GM04504 (cell line): ENCODE measurements around the gene PI16.

Experiments used
- DNase-seq: peaks from one replicate; pipeline ENCODE4 v3.0.0-alpha.2; 2012; ENCODE audit warnings: low read depth

PI16 gene

GRCh38 chr6:36999751-37000125 lies 45.2 kb downstream of the PI16 start:
- no peak for DNase-seq

DNA sequence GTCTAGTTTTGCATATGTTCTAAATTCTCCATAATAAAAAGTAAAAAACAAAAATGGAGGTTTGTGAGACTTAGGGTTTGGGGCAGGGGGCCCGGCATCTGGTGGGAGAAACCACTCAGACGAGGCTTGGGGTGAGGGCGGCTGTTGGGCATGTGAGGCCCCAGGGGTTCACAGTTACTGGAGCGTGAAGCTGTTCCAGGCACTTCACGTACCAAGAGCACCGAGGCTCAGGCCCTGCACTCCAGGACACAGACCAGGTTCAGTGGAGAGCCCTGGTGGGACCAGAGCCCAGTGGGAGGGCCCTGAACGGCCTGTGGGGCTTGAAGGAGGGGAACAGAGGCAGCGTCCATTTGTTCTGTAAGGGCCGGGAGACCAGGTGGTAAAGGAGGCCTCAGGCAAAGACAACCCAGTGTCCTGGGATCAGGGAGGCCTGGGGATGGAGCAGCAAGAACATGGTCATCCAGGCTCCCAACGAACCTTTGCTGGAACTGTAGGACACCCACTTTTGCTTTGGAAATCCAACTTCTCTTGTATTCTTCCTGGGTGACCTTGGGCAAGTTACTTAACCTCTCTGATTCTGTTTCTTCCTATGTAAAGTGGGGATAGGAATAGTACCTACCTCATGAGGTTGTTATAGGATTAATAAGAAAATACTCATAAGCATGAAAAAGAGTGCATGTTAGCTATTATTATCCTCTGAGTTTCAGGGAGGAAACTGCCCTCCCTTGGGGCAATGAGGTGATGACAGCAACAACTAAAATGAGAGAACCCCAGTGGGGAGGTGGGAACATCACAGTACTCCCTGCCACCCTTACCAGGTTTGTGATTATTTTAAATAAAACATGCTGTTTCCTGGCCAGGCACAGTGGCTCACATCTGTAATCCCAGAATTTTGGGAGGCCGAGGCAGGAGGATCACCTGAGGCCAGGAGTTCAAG lies 49.8 kb downstream of the PI16 start:
- no peak for DNase-seq

- no peak for DNase-seq
Observed at GRCh38 chr6:37005061-37005810, 50.7 kb downstream of the PI16 start, which contains the start of gene FGD2. Gene FGD2, plus strand, starts transcription at chr6:37005655. Its CDS starts 163 bp downstream, at chr6:37005818.

DNA sequence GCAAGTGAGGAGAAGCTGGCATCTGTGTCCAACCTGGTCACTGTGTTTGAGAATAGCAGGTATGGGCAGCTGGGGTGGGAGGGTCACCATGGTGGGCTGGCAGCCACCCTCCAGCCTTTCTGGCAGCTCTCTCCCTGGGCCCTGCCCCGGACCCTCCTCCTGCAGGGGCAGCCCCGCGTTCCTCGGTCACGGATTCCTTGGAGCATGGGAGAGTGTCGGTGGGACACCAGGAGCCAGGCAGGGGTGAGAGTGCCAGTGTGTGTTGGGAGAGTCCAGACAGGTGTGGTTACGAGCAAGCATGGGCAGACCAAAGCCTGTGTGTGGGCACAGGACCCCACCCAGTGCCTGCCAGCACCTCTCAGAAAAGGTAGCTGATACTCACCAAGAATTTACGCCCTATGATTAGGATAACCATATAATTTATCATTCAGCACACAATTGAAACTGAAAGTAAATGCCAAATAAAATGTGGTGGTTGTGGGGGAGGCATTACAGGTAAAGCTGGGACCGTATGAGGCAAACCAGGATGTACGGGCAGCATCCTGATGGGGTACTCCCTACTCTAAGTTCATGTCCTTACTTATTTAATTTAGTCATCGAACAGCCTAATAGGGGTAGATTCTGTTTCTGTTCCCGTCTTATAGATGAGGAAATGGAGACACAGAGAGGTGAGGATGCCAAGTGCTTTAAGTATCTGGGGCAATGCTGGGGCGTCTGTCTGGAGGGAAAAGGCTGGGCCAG lies 51.5 kb downstream of the PI16 start:
- no peak for DNase-seq

DNA sequence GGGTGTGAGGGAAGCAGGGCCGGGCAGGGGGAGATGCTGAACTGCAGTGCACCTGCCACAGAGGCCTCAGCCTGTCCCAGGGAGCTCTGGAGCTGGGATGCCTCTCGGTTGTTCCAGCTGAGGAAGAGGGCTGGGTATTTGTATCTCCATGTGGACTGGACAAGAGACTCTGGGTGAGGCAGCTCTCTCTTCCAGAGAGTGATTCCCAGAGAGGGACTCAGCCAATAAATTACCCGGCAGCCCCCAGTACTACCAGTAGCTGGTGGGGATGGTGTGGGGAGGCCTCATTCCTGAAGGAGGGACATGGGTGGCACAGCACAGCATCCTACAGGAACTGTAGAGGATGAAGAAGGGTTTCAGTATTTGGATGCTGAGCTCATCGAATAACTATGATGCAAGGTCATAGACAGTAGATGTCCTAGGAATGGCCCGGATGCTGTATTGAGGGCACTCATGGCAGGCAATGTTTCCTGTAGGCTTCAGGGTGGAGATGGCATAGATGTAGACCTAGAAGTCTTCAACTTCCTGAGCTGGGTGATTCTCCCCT lies 52.3 kb downstream of the PI16 start:
- no peak for DNase-seq

GRCh38 chr6:37007340-37008043 lies 53.0 kb downstream of the PI16 start:
- DNase-seq: no peak

DNA sequence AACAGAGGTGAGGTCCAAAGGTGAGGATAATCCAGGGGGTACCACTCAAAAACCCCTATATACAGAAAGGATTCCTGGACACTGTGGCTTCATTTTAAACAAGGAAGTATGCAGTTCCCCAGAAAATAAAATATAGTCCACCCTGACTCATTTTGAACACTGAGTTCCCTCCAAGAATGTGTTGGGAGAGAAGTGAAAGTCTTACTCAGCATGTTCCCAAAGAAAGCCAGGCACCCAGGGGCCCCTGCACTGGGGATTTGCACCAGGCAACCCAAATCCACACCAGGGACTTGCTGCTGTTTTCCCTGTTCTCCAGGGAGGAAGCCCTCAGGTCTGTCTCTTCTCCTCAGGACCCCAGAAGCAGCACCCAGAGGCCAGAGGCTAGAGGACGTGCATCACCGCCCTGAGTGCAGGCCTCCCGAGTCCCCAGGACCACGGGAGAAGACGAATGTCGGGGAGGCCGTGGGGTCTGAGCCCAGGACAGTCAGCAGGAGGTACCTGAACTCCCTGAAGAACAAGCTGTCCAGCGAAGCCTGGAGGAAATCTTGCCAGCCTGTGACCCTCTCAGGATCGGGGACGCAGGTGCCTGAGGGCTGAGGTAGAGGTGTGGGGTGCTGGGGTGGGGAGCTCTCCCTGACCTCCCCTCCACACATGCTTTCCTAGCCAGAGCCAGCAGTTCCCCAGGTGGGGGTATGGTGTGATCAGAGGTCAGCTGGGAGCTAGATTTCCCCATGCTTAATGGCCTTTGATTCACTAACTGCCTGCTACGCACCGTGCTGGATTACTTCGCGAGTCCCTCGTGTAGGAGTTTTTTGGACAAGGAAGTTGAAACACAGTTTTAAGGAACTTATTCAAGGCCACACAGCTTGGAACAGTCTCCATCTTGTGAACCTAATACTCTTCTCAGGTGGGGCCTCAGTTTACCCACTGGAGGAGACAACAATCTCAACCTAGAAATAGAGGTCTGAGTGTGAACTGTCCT lies 54.2 kb downstream of the PI16 start:
- DNase-seq: no peak

- no peak for DNase-seq
Observed at GRCh38 chr6:37010402-37010892, 55.9 kb downstream of the PI16 start.

DNA sequence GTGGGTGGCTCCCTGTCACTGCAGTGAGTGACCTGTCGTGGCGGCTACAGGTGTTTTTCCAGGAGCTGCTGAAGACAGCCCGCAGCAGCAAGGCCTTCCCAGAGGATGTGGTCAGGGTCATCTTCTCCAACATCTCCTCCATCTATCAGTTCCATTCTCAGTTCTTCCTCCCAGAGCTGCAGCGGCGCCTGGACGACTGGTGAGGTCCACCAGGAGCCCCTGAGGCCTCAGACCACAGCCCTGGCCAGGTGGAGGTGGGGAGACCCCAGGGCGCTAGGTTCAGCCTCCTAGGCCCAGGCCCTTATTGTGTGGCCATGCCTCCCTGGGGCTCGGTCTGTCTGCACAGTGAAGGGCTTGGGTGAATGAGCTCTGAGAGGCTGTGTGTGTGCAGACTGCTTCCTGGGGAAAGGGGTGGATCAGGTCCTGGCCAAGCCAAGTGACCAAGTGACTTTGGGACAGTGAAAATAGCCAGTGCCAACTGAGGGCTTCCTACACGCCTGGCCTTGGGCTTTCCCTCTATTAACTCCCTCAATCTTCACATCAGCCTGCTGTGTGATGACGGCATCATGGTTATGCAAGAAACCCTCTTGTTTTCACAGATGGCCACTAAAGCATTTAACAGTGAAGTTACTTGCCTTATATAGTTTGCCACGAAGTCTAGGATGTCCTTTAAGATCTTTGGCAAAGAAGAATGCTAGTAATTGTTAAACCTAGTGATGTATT lies 57.3 kb downstream of the PI16 start:
- DNase-seq: no peak

DNA sequence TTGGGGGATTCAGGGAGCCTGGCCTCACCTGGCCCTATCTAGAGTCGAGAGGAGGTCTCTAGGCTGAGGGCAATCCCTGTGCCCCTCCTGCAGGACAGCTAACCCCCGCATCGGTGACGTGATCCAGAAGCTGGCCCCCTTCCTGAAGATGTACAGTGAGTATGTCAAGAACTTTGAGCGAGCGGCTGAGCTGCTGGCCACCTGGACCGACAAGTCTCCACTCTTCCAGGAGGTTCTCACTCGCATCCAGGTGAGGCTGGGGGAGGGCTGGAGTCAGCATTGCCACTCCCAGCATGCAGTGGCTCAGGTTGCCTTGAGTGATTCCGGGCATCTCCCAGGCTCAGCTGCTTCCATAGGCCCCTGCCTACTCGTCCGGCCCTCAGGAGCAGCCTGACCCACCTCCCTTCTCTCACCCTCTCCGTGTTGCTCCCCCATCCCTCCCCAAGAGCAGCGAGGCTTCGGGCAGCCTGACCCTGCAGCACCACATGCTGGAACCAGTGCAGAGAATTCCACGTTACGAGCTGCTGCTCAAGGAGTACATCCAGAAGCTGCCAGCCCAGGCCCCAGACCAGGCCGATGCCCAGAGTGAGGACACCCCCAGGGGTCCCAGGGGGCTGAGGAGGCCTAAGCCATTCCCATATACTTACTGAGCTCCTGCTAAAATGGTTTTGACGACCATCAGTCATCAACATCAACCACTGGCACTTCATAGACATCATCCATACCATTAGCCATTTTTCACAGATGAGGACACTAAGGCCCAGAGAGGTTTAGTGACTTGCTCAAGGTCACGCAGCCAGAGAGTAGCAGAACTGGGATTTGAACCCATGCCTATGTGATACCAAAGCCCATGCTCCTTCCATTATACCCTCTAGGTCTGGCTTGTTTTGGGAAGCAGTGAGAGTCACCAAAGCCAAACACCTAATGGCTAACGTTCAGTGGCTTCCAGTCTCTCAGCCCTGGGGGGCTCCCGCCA lies 59.3 kb downstream of the PI16 start:
- no peak for DNase-seq
